GM23338 (cell line): ENCODE results near the gene HMGCS2. TPM values are rescaled to one million over a fixed set of nuclear protein-coding genes. Genes with fewer than 3 reads are reported as not detected.
A peak's percentile ranks its signal among the peaks of the same experiment; 100 is the strongest.

Source experiments
- ATAC-seq: fragments of 200-7000 bp; cut with Tn5 transposase; 3 replicates; pipeline ENCODE4 v1.9.1; 2020
- DNase-seq: peaks from one replicate; pipeline ENCODE4 v3.0.0-alpha.2; 2015; ENCODE audit warnings: low spot score
- H2AFZ ChIP-seq: fragments of 200-600 bp; sonication (generic); 2 replicates; pipeline ENCODE4 v1.8.0; 2016; ENCODE audit warnings: antibody characterized with exemption, mild to moderate bottlenecking, moderate library complexity
- H3F3A ChIP-seq: fragments of 200-600 bp; sonication (generic); replicated peaks from 2 replicates; pipeline ENCODE4 v1.8.0; 2017; ENCODE audit warnings: antibody characterized with exemption, mixed run types, low read depth
- H3K27ac ChIP-seq: fragments of 200-600 bp; sonication (generic); 2 replicates; pipeline ENCODE4 v1.6.1; 2016; ENCODE audit warnings: low read depth
- H3K27me3 ChIP-seq: fragments of 200-600 bp; sonication (generic); 2 replicates; pipeline ENCODE4 v1.8.0; 2016; ENCODE audit warnings: mild to moderate bottlenecking, mixed run types, moderate library complexity; ENCODE audit not compliant: insufficient read depth
- H3K36me3 ChIP-seq: fragments of 200-600 bp; sonication (generic); 2 replicates; pipeline ENCODE4 v1.8.0; 2016; ENCODE audit warnings: mild to moderate bottlenecking; ENCODE audit not compliant: insufficient read depth
- H3K4me1 ChIP-seq: fragments of 200-600 bp; sonication (generic); 2 replicates; pipeline ENCODE4 v1.8.0; 2016; ENCODE audit warnings: mild to moderate bottlenecking, moderate library complexity; ENCODE audit not compliant: insufficient read depth
- H3K4me2 ChIP-seq: fragments of 200-600 bp; sonication (generic); 2 replicates; pipeline ENCODE4 v1.7.1; 2017; ENCODE audit warnings: mixed run types
- H3K4me3 ChIP-seq: fragments of 200-600 bp; sonication (generic); 2 replicates; pipeline ENCODE4 v1.6.1; 2016; ENCODE audit warnings: mixed run types
- H3K79me2 ChIP-seq: fragments of 200-600 bp; sonication (generic); replicated peaks from 2 replicates; pipeline ENCODE4 v1.8.0; 2017; ENCODE audit warnings: mild to moderate bottlenecking; ENCODE audit not compliant: insufficient read depth
- H3K9me2 ChIP-seq: fragments of 200-600 bp; sonication (generic); 2 replicates; pipeline ENCODE4 v1.8.0; 2017; ENCODE audit not compliant: insufficient read depth
- H4K20me1 ChIP-seq: fragments of 200-600 bp; sonication (generic); replicated peaks from 2 replicates; pipeline ENCODE4 v1.8.0; 2017; ENCODE audit warnings: mild to moderate bottlenecking; ENCODE audit not compliant: insufficient read depth
- H3K27ac Mint-ChIP-seq: 2 replicates; pipeline ENCODE4 v1.8.0; 2020; ENCODE audit warnings: inconsistent platforms, mild to moderate bottlenecking, moderate library complexity, mixed read lengths
- H3K27me3 Mint-ChIP-seq: 3 replicates; pipeline ENCODE4 v1.8.0; 2022; ENCODE audit warnings: low read depth, mild to moderate bottlenecking, moderate library complexity, mixed read lengths, inconsistent platforms; ENCODE audit not compliant: insufficient read depth, poor library complexity
- H3K36me3 Mint-ChIP-seq: 3 replicates; pipeline ENCODE4 v1.8.0; 2021; ENCODE audit warnings: low read depth, mild to moderate bottlenecking, inconsistent platforms, moderate library complexity, mixed read lengths
- H3K4me1 Mint-ChIP-seq: 3 replicates; pipeline ENCODE4 v1.8.0; 2020; ENCODE audit warnings: mild to moderate bottlenecking, inconsistent platforms, mixed read lengths
- H3K4me3 Mint-ChIP-seq: 3 replicates; pipeline ENCODE4 v1.8.0; 2021; ENCODE audit warnings: moderate library complexity, mild to moderate bottlenecking, inconsistent platforms, mixed read lengths
- H3K9me3 Mint-ChIP-seq: 3 replicates; pipeline ENCODE4 v1.8.0; 2020; ENCODE audit warnings: moderate library complexity, mild to moderate bottlenecking, inconsistent platforms, mixed read lengths
- CREB1 ChIP-seq: fragments of 250-450 bp; sonication (Bioruptor Pico); IDR thresholded peaks from 2 replicates; pipeline ENCODE4 v1.5.0; 2020; ENCODE audit warnings: low read depth, mild to moderate bottlenecking, moderate library complexity
- CTCF ChIP-seq, 2 experiments: fragments of 200-600 bp in 1 of 2; sonication (generic) in 1 of 2; conservative IDR thresholded peaks; 2 replicates each; pipeline versions ENCODE4 v1.5.1 to v1.6.1; 2016 to 2017; ENCODE audit warnings: antibody characterized with exemption in 2 of 2, low read depth in 2 of 2, mild to moderate bottlenecking in 2 of 2, moderate library complexity in 1 of 2
- EZH2 ChIP-seq: fragments of 200-600 bp; sonication (generic); IDR thresholded peaks from one replicate; pipeline ENCODE4 v1.8.0; 2017; ENCODE audit warnings: antibody characterized with exemption, mild to moderate bottlenecking, low read depth; ENCODE audit not compliant: unreplicated experiment
- EZH2phosphoT487 ChIP-seq: fragments of 200-600 bp; sonication (generic); IDR thresholded peaks from one replicate; pipeline ENCODE4 v1.8.1; 2018; ENCODE audit warnings: antibody characterized with exemption; ENCODE audit not compliant: unreplicated experiment
- JUNB ChIP-seq: IDR thresholded peaks from one replicate; pipeline ENCODE4 v1.6.1; 2016; ENCODE audit warnings: antibody characterized with exemption; ENCODE audit not compliant: unreplicated experiment
- NANOG ChIP-seq: IDR thresholded peaks from 2 replicates; pipeline ENCODE4 v1.6.1; 2016; ENCODE audit warnings: antibody characterized with exemption, borderline replicate concordance
- POLR2AphosphoS5 ChIP-seq: IDR thresholded peaks from 2 replicates; pipeline ENCODE4 v1.6.1; 2016; ENCODE audit warnings: antibody characterized with exemption, low read depth
- STAT1 ChIP-seq: IDR thresholded peaks from one replicate; pipeline ENCODE4 v1.6.1; 2016; ENCODE audit warnings: antibody characterized with exemption; ENCODE audit not compliant: unreplicated experiment
- ZNF114 ChIP-seq: fragments of 250-450 bp; sonication (Bioruptor Pico); IDR thresholded peaks from 2 replicates; pipeline ENCODE4 v1.5.0; 2020; ENCODE audit warnings: mild to moderate bottlenecking, moderate library complexity
- ZNF331 ChIP-seq: fragments of 250-450 bp; sonication (Bioruptor Pico); IDR thresholded peaks from 2 replicates; pipeline ENCODE4 v1.5.0; 2020; ENCODE audit warnings: low read depth, mild to moderate bottlenecking, moderate library complexity
- ZNF462 ChIP-seq: fragments of 250-450 bp; sonication (Bioruptor Pico); IDR thresholded peaks from 2 replicates; pipeline ENCODE4 v1.5.0; 2020; ENCODE audit warnings: mild to moderate bottlenecking, moderate library complexity
- polyA plus RNA-seq: library from polyadenylated mRNA; unstranded; fragments of >200 nt; fragmentation: Nextera tagmentation; extraction: Ambion mirVana; gene quantifications from 2 replicates; pipeline ENCODE4 v1.2.1, GENCODE V29; 2016
- total RNA-seq: library from RNA; depleted of rRNA; stranded (reverse); fragments of >200 nt; shearing (Covaris generic); gene quantifications from 2 replicates; pipeline ENCODE4 v1.2.3, GENCODE V29; 2014
- TF ChIP-seq, protein P1 (sequence below): IDR thresholded peaks from one replicate; pipeline ENCODE4 v1.6.1; 2018; ENCODE audit warnings: antibody characterized with exemption; ENCODE audit not compliant: unreplicated experiment
- TF ChIP-seq, protein P2 (sequence below): IDR thresholded peaks from 2 replicates; pipeline ENCODE4 v1.6.1; 2016; ENCODE audit warnings: antibody characterized with exemption

HMGCS2 gene
- total and polyA plus RNA-seq, 2 experiments from 2014 or later: not detected

- Histone ChIP-seq H2AFZ (peak overlapping the region; percentile 28; the same call in 1 of the 2 replicates), H3K27ac (no peak overlapping the region), H3F3A (no peaks in the 10 kb centered on the region), H3K79me2 (no peaks in the 10 kb centered on the region), H3K9me2 (no peaks in the 10 kb centered on the region), H3K4me2 (no peak overlapping the region), H3K4me3 (no peak overlapping the region), H3K27me3 (no peaks in the 10 kb centered on the region), H4K20me1 (no peaks in the 10 kb centered on the region), H3K36me3 (no peaks in the 10 kb centered on the region), H3K4me1 (no peaks in the 10 kb centered on the region)
- Mint-ChIP-seq H3K36me3 (no peaks in the 10 kb centered on the region), H3K4me1 (no peaks in the 10 kb centered on the region), H3K27me3 (peaks cover 2% of the 10 kb centered on the region), H3K4me3 (no peak overlapping the region), H3K27ac (no peak overlapping the region), H3K9me3 (no peaks in the 10 kb centered on the region)
- TF ChIP-seq, protein P1, sequence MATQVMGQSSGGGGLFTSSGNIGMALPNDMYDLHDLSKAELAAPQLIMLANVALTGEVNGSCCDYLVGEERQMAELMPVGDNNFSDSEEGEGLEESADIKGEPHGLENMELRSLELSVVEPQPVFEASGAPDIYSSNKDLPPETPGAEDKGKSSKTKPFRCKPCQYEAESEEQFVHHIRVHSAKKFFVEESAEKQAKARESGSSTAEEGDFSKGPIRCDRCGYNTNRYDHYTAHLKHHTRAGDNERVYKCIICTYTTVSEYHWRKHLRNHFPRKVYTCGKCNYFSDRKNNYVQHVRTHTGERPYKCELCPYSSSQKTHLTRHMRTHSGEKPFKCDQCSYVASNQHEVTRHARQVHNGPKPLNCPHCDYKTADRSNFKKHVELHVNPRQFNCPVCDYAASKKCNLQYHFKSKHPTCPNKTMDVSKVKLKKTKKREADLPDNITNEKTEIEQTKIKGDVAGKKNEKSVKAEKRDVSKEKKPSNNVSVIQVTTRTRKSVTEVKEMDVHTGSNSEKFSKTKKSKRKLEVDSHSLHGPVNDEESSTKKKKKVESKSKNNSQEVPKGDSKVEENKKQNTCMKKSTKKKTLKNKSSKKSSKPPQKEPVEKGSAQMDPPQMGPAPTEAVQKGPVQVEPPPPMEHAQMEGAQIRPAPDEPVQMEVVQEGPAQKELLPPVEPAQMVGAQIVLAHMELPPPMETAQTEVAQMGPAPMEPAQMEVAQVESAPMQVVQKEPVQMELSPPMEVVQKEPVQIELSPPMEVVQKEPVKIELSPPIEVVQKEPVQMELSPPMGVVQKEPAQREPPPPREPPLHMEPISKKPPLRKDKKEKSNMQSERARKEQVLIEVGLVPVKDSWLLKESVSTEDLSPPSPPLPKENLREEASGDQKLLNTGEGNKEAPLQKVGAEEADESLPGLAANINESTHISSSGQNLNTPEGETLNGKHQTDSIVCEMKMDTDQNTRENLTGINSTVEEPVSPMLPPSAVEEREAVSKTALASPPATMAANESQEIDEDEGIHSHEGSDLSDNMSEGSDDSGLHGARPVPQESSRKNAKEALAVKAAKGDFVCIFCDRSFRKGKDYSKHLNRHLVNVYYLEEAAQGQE: no peak
- TF ChIP-seq ZNF114 (CRISPR knock-in tag) (no peak), JUNB (no peak), POLR2AphosphoS5 (no peak), CREB1 (no peak), EZH2phosphoT487 (no peak), CTCF (conservative IDR thresholded peaks at IDR 0.05; ENCODE audit: low read depth in 2 of 2) (no peak), STAT1 (no peak), EZH2 (no peak), ZNF462 (CRISPR knock-in tag) (no peak), NANOG (no peak), ZNF331 (CRISPR knock-in tag) (no peak)
- TF ChIP-seq, protein P2, sequence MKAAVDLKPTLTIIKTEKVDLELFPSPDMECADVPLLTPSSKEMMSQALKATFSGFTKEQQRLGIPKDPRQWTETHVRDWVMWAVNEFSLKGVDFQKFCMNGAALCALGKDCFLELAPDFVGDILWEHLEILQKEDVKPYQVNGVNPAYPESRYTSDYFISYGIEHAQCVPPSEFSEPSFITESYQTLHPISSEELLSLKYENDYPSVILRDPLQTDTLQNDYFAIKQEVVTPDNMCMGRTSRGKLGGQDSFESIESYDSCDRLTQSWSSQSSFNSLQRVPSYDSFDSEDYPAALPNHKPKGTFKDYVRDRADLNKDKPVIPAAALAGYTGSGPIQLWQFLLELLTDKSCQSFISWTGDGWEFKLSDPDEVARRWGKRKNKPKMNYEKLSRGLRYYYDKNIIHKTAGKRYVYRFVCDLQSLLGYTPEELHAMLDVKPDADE: no peak
- ATAC-seq (no peak), DNase-seq (no peak)
Observed at GRCh38 chr1:119799599-119800177, 31.0 kb upstream of the HMGCS2 start.
